ENCODE data around the gene NRARP. TPM values are rescaled to one million over a fixed set of nuclear protein-coding genes. Genes with fewer than 3 reads are reported as not detected.

NRARP gene
- total RNA-seq, 1 experiment from 2014 or later: 24.7 TPM

GRCh38 chr9:137317021-137317717 is 15.1 kb upstream of the NRARP start:
- no TSS peak for BruUV-seq (replicated peaks)
- CTCF ChIA-PET: interaction anchor here (1.6 kb wide), 1 partner anchor 23 kb away, joined by 7 read pairs; no protein-coding TSS in a partner anchor
- Histone ChIP-seq H3K9me3 (no peaks in the 10 kb centered on the region), H3K4me1 (peaks cover 33% of the 10 kb centered on the region), H3K27me3 (replicated peaks; ENCODE audit: control insufficient read depth, insufficient read depth, low read length) (no peaks in the 10 kb centered on the region), H3K36me3 (ENCODE audit: control insufficient read depth, insufficient read depth, low read length) (no peaks in the 10 kb centered on the region), H3K4me3 (ENCODE audit: low read depth, low read length) (no peak overlapping the region)
- no peak for TF ChIP-seq CTCF (IDR thresholded peaks at IDR 0.05; ENCODE audit: insufficient read depth in 1 of 2, low read depth in 1 of 2, low read length in 1 of 2, severe bottlenecking in 1 of 2, unreplicated experiment in 1 of 2)
- no peaks in the 10 kb centered on the region for H3K36me3 Mint-ChIP-seq (ENCODE audit: insufficient read depth, unreplicated experiment)
- DNase-seq: peak in 1 of 2 experiments; percentile 33
- no peaks in the 10 kb centered on the region for H3K9me3 Mint-ChIP-seq (ENCODE audit: unreplicated experiment)
- H3K4me3 Mint-ChIP-seq (ENCODE audit: unreplicated experiment): peak overlapping the region; percentile 38
- POLR2A ChIA-PET: no interaction called here
- H3K4me1 Mint-ChIP-seq (ENCODE audit: low read depth, unreplicated experiment): no peaks in the 10 kb centered on the region
- no peak overlapping the region for H3K27ac Mint-ChIP-seq (ENCODE audit: unreplicated experiment)
- no peaks in the 10 kb centered on the region for H3K27me3 Mint-ChIP-seq (ENCODE audit: insufficient read depth, unreplicated experiment)
- intact Hi-C loops (cut with micrococcal nuclease; ENCODE audit: unreplicated experiment): no loop called here

GRCh38 chr9:137316012-137316981 is 14.2 kb upstream of the NRARP start:
- ChIA-PET POLR2A (interaction anchor here (1.0 kb wide), 1 partner anchor 14 kb away, joined by 3 read pairs; the partner anchor contains the start of gene NRARP), CTCF (interaction anchor here (0.7 to 1.6 kb wide), 3 partner anchors 14 to 32 kb away, joined by 4 to 7 read pairs (median 7); partner anchors contain the start of gene NRARP)
- DNase-seq: peak; percentile 43 to 66
- no peak overlapping the region for H3K27ac Mint-ChIP-seq (ENCODE audit: unreplicated experiment)
- H3K4me1 Mint-ChIP-seq (ENCODE audit: low read depth, unreplicated experiment): no peaks in the 10 kb centered on the region
- Histone ChIP-seq H3K4me1 (peaks cover 39% of the 10 kb centered on the region), H3K27me3 (replicated peaks; ENCODE audit: control insufficient read depth, insufficient read depth, low read length) (no peaks in the 10 kb centered on the region), H3K4me3 (ENCODE audit: low read depth, low read length) (peak overlapping the region; percentile 25), H3K36me3 (ENCODE audit: control insufficient read depth, insufficient read depth, low read length) (no peaks in the 10 kb centered on the region), H3K9me3 (no peaks in the 10 kb centered on the region)
- no peaks in the 10 kb centered on the region for H3K36me3 Mint-ChIP-seq (ENCODE audit: insufficient read depth, unreplicated experiment)
- intact Hi-C loops (cut with micrococcal nuclease; ENCODE audit: unreplicated experiment): no loop called here
- H3K4me3 Mint-ChIP-seq (ENCODE audit: unreplicated experiment): peak overlapping the region; percentile 38
- H3K27me3 Mint-ChIP-seq (ENCODE audit: insufficient read depth, unreplicated experiment): no peaks in the 10 kb centered on the region
- no peak for TF ChIP-seq CTCF (IDR thresholded peaks at IDR 0.05; ENCODE audit: insufficient read depth in 1 of 2, low read depth in 1 of 2, low read length in 1 of 2, severe bottlenecking in 1 of 2, unreplicated experiment in 1 of 2)
- BruUV-seq (replicated peaks): no TSS peak
- no peaks in the 10 kb centered on the region for H3K9me3 Mint-ChIP-seq (ENCODE audit: unreplicated experiment)

GRCh38 chr9:137315581-137316011 is 13.5 kb upstream of the NRARP start:
- H3K4me3 ChIP-seq (ENCODE audit: low read depth, low read length): no peak overlapping the region
- H3K36me3 Mint-ChIP-seq (ENCODE audit: insufficient read depth, unreplicated experiment): no peaks in the 10 kb centered on the region

More at GRCh38 chr9:137315581-137316011, 13.5 kb upstream of the NRARP start:
- CTCF ChIA-PET: interaction anchor here (1.2 to 1.6 kb wide), 2 partner anchors 14 to 22 kb away, joined by 7 read pairs; partner anchors contain the start of gene NRARP
- no peak overlapping the region for H3K27ac Mint-ChIP-seq (ENCODE audit: unreplicated experiment)
- Histone ChIP-seq H3K27me3 (replicated peaks; ENCODE audit: control insufficient read depth, insufficient read depth, low read length) (no peaks in the 10 kb centered on the region), H3K9me3 (no peaks in the 10 kb centered on the region), H3K4me1 (peaks cover 46% of the 10 kb centered on the region), H3K36me3 (ENCODE audit: control insufficient read depth, insufficient read depth, low read length) (no peaks in the 10 kb centered on the region)
- no TSS peak for BruUV-seq (replicated peaks)
- POLR2A ChIA-PET: interaction anchor here (1.0 kb wide), 1 partner anchor 13 kb away, joined by 3 read pairs; the partner anchor contains the start of gene NRARP
- no peak for TF ChIP-seq CTCF (IDR thresholded peaks at IDR 0.05; ENCODE audit: insufficient read depth in 1 of 2, low read depth in 1 of 2, low read length in 1 of 2, severe bottlenecking in 1 of 2, unreplicated experiment in 1 of 2)
- no peak overlapping the region for H3K4me3 Mint-ChIP-seq (ENCODE audit: unreplicated experiment)
- no peaks in the 10 kb centered on the region for H3K9me3 Mint-ChIP-seq (ENCODE audit: unreplicated experiment)
- DNase-seq: no peak
- H3K27me3 Mint-ChIP-seq (ENCODE audit: insufficient read depth, unreplicated experiment): no peaks in the 10 kb centered on the region
- no peaks in the 10 kb centered on the region for H3K4me1 Mint-ChIP-seq (ENCODE audit: low read depth, unreplicated experiment)
- intact Hi-C loops (cut with micrococcal nuclease; ENCODE audit: unreplicated experiment): no loop called here

All from Caco-2 (cell line).